Cerebellar cortex (tissue), 1 donor: Measurements from ENCODE around the gene AP4B1.
"Not testable (repeated sequence)": the region's sequence is repeated elsewhere in the genome, so short reads cannot be mapped to it uniquely, and the experiment has no call there.

Source experiments
- DNase-seq: peaks from one replicate; pipeline ENCODE4 v3.0.0-alpha.2; 2015; ENCODE audit warnings: low spot score

Gene AP4B1

DNA sequence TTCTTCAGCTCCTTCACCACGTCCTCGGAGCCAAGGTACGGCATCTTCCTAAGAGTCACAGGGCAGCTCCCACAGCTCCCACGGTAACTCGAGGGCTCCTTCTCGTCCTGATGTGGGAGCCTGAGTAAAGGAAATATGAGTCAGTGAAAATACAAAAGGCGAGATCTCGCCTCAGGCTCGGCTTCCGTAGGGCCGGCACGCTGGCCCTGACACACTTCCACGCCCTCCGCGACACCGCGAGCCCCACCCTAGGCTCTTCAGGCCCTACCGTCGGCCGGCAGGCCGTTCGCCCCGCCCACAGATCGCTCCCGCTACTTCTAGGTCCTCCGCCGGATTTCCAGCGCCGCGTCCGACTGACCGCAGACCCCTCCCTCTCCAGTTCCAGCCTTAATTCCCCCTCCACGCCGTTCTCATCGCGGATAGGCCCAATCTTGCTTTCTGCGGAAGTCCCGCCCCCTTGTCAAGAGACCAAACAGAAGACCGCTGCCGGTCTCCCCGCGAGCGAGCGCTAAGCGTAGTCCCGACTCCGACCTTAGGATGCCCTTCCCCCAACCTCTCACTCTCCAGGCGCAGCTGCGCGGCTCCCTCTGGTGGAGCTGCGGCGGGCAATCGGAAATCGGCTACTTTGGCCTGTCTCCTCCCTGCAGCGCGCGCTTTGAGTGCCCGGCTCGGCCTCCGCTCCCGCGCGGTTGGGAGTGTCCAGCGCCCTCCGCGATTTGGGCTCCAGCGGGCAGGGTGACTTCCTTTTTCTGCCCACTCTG lies at the start of gene AP4B1, which contains the start of gene DCLRE1B:
Gene AP4B1 (minus strand): TSS at position 126 of the 761 bp plus-strand sequence. CDS start 82 bp downstream, at position 44.
Gene DCLRE1B (plus strand): TSS at position 653 of the 761 bp plus-strand sequence. CDS start 261 bp downstream, outside the sequence.
- peak; percentile 99 for DNase-seq

DNA sequence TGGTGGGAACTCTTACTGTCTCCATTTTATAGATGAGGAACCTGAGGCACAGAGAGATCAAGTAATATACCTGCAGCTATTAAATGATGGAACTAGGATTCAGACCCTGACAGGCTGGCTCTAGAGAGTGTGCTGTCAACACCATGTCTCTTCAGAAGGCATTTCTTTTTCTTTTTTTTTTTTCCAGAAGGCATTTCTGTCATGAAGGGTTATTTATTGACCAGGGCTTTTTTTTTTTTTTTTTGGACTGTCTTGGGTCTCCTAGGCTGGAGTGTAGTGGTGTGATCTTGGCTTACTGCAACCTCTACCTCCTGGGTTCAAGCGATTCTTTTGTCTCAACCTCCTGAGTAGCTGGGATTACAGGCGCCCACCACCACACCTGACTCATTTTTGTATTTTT lies 47.1 kb upstream of the AP4B1 start:
- DNase-seq: no peak

GRCh38 chr1:113950908-113951307 lies 46.3 kb upstream of the AP4B1 start:
- DNase-seq: no peak

DNA sequence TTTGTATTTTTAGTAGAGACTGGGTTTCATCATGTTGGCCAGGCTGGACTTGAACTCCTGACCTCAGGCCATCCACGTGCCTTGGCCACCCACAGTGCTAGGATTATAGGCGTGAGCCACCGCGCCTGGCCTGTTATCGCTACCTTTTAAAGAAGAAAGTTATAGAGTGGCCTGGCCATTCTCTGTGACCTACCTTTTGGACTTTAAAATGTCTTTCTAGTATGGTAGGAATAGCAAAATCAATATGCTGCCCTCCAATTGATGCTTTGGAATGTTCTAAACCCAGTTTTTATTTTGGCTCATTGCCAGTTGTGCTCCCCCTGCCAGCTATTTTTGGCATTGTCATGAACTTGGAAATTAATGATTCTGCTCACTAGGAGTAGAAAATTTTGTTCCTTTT lies 44.4 kb upstream of the AP4B1 start:
- no peak for DNase-seq

GRCh38 chr1:113948151-113948550 lies 43.6 kb upstream of the AP4B1 start:
- DNase-seq: not testable (repeated sequence)

DNA sequence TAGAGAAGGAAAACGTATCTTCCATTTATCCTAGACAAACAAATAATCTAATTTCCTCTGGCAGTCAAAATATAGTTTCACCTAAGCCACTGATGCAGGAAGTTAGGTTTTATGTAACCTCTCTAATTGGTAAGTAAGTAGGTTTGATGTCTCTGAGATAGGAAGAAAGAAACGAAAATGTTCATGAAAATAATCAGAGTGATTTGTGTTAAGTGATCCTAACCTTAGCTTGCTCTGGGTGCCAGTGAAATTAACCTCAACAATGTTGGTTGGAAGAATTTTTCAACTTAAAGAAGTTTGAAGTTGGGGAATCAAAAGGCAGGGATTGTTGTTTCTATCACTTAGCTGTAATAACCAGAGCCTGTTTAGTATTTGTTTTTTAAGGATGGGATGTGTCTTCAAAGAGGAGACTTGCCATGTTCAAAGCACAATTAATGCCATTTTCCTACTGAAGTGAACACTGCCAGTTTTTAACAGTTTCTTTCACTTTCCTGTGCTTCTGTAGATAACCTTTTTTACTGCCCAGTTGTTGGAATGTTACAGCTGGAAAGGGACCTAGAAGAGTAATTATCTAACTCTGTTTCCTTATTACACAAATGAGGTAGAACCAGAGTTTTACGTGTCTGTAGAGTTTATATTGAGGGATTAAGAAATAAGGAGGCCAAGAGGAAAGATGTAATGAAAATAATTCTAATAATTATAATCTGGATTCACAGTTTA lies 42.9 kb upstream of the AP4B1 start:
- peak; percentile 22 for DNase-seq

DNA sequence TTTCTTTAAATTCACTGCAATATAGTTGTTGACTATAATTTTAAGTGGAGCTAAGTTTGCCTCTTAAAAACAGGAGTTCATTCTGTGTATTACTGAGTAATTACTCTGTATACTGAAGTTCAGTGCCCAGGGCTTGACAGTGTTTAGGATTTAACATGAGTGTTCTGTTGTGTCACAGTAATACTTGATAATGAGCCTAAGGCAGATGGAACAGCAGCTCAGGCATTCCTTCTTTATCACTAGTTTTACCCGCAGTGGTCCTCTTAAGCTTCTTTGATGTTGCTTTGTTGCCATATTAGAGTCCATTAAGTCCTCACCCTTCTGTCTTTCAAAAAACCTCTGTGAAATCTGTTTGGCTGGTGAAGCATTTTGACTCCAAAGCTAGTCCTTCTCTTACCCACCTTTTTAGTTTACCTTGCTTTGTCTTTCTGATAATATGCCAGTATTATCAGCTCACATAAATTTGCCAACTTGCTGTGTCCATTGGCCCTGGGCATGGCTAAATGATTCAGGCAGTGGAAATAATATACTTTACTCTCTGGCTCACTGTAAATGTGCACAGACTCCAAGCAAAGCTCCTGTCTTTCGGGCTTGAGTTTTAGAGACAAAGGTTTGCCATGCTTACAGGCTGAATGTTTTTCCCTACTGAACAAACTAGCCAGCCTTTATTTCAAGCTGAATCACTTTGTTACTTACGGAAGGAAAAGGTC lies 42.2 kb upstream of the AP4B1 start:
- peak; percentile 25 for DNase-seq

- no peak for DNase-seq
Observed at GRCh38 chr1:113946112-113946511, 41.5 kb upstream of the AP4B1 start.

GRCh38 chr1:113945329-113945728 lies 40.7 kb upstream of the AP4B1 start:
- DNase-seq: no peak

DNA sequence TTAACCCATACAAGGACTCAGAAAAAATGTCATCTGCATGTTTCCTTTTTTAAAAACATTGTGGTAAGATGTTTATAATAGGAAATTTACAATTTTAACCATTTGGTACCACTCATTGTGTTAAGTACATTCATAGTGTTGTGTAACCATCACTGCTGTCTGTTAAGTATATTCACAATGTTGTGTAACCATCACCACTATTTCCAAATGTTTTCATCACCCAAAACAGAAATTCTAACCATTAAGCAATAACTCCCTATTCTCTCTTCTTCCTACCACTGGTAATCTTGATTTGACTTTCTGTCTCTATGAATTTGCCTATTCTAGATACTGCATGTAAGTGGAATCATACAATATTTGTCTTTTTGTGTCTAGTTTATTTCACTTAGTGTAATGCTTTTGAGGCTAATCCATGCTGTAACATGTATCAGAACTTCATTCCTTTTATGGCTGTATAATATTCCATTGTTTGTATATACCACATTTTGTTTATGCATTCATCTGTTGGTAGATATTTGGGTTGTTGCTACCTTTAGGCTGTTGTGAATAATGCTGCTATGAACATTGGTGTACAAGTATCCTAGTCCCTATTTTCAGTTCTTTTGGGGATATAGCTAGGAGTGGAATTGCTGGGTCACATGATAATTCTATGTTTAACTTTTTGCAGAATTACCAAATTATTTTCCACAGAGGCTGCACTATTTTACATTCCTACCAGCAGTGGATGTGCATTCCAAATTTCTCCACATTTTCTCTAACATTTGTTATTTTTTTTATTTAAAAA lies 38.6 kb upstream of the AP4B1 start:
- DNase-seq: no peak

- DNase-seq: no peak
Observed at GRCh38 chr1:113942527-113942926, 37.9 kb upstream of the AP4B1 start.

DNA sequence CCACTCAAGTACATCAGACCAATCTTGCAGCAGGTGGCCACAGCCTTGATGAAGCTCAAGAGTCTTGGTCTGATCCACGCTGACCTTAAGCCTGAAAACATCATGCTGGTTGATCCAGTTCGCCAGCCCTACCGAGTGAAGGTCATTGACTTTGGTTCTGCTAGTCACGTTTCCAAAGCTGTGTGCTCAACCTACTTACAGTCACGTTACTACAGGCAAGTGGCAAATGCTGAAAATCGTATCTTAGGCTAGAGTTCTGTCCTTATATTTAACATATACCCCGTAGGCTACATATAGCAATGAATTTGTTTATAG lies 36.6 kb upstream of the AP4B1 start:
- peak; percentile 30 for DNase-seq

DNA sequence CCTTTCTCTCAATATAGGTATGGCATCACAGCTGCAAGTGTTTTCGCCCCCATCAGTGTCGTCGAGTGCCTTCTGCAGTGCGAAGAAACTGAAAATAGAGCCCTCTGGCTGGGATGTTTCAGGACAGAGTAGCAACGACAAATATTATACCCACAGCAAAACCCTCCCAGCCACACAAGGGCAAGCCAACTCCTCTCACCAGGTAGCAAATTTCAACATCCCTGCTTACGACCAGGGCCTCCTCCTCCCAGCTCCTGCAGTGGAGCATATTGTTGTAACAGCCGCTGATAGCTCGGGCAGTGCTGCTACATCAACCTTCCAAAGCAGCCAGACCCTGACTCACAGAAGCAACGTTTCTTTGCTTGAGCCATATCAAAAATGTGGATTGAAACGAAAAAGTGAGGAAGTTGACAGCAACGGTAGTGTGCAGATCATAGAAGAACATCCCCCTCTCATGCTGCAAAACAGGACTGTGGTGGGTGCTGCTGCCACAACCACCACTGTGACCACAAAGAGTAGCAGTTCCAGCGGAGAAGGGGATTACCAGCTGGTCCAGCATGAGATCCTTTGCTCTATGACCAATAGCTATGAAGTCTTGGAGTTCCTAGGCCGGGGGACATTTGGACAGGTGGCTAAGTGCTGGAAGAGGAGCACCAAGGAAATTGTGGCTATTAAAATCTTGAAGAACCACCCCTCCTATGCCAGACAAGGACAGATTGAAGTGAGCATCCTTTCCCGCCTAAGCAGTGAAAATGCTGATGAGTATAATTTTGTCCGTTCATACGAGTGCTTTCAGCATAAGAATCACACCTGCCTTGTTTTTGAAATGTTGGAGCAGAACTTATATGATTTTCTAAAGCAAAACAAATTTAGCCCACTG lies 36.0 kb upstream of the AP4B1 start:
- peak; percentile 75 for DNase-seq

GRCh38 chr1:113938192-113938591 lies 33.6 kb upstream of the AP4B1 start:
- DNase-seq: no peak

GRCh38 chr1:113937146-113937545 lies 32.5 kb upstream of the AP4B1 start:
- no peak for DNase-seq

DNA sequence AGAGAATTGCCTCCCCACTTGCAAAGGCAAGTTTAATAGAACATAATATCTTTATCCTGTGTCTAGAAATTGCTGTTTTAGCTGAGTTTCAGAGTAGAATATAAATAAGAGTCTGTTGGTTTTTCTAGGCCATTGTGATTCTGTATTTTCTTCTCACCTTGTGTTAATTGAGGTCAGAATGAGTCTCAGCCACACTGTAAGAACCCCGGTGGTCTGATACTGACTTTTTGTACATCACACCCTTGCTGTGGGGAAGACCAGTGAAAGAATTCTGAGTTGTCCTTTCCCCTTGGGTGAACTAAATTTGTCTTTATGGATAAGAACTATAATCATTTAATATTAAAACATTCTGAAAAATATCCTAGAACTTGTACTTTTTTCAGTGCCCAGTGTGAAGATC lies 31.4 kb upstream of the AP4B1 start:
- DNase-seq: no peak

- no peak for DNase-seq
Observed at GRCh38 chr1:113935176-113935575, 30.6 kb upstream of the AP4B1 start.

DNA sequence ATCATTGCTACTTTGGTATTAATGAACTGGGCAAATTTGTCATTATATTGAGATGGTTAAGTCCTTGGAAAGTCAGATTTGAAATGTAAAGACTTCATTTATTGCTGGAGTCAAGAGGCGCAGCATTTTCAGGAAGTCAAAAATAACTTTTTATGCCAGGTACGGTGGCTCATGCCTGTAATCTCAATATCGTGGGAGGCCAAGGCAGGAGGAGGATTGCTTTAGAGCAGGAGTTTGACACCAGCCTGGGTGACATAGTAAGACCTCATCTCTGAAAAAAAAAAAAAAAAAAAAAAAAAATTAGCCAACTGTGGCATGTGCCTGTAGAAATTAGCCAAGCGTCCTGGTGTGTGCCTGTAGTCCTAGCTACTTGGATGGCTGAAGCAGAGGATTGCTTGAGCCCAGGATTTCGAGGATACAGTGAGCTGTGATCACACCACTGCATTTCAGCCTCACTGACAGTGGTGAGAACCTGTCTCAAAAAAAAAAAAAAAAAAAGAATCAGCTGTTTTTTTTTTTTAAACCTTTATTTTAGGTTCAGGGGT lies 30.0 kb upstream of the AP4B1 start:
- DNase-seq: peak; percentile 25

DNA sequence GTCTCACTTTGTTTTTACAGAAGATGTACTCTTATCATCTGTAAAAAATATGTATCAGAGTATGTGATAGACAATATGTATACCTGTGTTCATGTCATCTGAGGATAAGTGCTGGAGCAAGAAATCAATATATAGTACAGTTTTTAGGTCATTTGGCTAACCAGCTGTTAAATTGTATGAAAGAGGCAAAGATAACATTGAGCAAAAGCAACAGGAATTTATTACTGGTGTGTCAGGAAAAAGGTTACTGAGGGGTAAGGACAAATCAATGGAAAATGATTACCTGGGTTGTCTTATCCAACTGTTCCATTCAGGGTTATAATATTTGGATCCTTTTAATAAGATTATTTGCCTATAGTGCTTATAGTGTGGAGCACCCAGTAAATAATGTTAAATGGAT lies 29.4 kb upstream of the AP4B1 start:
- no peak for DNase-seq

DNA sequence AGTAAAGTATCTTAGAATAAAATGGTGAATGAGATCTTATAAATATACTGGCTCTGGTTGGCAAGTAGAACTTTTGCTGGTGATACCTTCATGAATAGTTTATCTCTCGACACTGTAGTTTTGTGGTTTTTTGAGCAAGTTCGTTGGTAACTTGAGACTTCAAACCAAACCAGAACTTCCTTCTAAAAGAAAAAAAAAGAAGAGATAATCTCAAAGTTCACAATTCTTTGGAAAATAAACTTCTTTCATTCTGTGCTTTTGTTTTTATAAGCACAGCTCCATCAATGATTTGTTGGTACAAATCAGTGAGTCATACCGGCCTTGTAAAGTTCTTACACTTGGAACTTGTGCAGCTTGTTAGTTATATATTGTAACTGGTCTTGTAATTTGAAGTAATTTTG lies 26.9 kb upstream of the AP4B1 start:
- DNase-seq: no peak
